DMS114 treated with DMSO at 0.1 percent for 48 hours (cell line): ENCODE measurements around the gene DRAP1.

ENCODE experiments used
- DNase-seq: peaks from one replicate; lab custom pipeline; 2025; ENCODE audit not compliant: unreplicated experiment; lab: John Stamatoyannopoulos, UW

Gene DRAP1

DNA sequence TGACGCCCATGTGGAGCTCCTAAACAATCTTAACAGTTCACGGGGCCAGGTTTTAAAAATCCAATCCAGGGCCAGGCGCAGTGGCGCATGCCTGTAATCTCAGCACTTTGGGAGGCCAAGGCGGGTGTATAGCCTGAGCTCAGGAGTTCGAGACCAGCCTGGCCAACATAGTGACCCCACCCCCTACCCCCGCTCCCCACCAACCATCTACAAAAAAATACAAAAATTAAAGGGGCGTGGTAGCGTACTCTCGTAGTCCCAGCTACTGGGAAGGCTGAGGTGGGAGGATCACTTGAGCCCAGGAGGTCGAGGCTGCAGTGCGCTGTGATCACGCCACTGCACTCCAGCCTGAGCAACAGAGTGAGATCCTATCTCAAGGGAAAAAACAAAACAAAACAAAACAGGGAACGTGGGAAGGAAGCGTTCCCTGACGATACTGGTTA is 41.6 kb downstream of the DRAP1 start:
- DNase-seq: no peak

DNA sequence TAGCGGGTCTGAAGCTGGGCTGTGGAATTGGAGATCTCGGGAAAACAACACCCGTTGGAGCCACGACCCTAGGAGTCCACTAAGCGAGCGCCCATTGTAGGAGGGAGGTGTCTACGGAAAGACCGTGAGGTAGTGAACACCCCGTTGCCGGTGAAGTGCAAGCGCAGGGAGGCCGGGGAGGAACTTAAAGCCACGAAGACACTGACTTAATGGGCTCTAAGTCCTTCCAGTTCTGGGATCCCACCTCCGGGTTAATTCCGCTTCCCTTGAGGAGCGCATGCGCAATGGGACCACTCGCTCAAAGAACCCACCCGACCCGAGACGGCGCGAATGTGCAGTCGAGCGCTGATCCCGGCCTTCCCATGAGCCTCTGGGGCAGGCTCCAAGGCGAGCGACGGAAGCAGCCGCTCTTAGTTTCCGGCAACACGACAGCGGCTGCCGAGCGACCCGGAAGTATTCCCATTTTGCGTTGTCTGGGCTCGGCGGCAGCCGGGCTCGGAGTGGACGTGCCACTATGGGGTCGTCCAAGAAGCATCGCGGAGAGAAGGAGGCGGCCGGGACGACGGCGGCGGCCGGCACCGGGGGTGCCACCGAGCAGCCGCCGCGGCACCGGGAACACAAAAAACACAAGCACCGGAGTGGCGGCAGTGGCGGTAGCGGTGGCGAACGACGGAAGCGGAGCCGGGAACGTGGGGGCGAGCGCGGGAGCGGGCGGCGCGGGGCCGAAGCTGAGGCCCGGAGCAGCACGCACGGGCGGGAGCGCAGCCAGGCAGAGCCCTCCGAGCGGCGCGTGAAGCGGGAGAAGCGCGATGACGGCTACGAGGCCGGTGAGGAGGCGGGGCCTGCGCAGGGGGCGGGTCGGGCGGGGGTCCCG is 42.3 kb downstream of the DRAP1 start, which contains the start of gene SART1:
SART1 (plus strand) TSS at position 468 of the 874 bp plus-strand sequence; CDS start at position 515, 47 bp downstream.
- DNase-seq: peak; percentile 96

DNA sequence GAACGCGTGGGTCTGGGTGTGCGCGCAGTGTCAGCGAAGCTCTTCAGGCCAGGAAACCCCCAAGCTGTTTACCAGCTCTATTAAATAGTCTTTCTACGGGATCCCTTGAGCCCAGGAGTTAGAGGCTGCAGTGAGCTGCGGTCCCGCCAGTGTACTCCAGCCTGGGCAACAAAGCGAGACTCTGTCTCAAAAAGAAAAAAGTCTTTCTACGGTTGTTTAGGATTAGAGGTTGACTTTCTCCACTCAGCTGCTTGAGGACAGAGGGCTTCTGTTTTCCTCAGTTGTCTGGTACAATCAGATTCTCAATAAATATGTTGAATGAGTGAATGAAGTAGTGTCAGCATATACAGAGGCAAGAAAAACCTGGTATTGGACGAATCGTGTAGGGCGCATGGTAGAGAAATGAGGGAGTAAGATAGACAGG is 42.9 kb downstream of the DRAP1 start:
- DNase-seq: no peak

DNA sequence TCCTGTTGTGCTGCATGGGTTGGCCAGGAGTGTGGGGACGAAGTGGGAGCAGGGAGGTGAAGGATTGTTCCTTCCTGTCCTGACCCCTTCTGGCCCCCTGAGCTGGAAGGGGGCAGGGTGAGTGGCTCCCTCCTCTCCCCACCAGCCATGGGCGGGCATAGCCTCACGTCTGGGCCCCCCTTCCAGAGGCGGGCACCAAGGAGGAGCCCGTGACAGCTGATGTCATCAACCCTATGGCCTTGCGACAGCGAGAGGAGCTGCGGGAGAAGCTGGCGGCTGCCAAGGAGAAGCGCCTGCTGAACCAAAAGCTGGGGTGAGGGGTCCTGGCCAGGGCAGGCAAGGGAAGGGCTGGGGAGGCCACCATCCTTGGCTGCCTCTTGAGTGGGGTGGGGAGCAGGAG is 45.7 kb downstream of the DRAP1 start:
- no peak for DNase-seq

DNA sequence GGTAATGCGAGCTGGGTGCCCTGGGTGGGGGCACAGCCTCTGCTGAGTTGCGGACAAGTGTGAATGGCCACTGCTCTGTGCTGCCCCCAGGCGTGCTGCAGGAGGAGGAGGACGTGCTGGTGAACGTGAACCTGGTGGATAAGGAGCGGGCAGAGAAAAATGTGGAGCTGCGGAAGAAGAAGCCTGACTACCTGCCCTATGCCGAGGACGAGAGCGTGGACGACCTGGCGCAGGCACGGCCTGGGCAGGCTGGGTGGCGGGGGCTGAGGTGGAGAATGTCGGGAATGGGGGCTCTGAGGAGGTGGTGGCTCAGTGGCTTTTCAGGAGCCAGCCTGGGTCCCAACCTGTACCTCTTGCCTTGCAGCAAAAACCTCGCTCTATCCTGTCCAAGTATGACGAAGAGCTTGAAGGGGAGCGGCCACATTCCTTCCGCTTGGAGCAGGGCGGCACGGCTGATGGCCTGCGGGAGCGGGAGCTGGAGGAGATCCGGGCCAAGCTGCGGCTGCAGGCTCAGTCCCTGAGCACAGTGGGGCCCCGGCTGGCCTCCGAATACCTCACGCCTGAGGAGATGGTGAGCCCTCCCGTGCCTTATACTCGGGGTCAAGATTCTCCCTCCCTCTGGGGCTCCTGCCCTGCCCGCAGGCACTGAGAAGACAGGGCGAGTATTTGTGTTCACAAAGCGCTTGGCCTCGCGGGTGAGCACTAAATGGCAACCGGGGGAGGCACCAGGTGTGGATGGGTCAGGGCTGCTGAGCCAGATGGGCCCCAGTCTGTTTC is 46.9 kb downstream of the DRAP1 start:
- DNase-seq: no peak

DNA sequence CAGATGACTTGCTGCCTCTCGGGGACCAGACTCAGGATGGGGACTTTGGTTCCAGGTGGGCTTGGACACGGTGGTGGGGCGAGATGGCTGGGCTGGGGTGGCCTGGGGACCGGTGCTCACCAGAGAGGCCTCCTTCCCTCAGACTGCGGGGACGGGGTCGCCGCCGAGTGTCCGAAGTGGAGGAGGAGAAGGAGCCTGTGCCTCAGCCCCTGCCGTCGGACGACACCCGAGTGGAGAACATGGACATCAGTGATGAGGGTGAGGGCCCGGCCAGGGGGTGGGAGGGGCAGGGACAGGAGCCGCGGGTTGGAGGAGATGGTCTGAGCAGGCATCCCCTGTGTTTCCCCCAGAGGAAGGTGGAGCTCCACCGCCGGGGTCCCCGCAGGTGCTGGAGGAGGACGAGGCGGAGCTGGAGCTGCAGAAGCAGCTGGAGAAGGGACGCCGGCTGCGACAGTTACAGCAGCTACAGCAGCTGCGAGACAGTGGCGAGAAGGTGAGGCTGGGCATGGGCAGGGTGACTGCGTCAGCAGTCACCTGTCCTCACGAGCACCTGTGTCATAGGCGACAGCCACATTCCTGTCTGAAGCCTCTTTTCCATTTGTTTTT is 48.2 kb downstream of the DRAP1 start:
- DNase-seq: no peak

DNA sequence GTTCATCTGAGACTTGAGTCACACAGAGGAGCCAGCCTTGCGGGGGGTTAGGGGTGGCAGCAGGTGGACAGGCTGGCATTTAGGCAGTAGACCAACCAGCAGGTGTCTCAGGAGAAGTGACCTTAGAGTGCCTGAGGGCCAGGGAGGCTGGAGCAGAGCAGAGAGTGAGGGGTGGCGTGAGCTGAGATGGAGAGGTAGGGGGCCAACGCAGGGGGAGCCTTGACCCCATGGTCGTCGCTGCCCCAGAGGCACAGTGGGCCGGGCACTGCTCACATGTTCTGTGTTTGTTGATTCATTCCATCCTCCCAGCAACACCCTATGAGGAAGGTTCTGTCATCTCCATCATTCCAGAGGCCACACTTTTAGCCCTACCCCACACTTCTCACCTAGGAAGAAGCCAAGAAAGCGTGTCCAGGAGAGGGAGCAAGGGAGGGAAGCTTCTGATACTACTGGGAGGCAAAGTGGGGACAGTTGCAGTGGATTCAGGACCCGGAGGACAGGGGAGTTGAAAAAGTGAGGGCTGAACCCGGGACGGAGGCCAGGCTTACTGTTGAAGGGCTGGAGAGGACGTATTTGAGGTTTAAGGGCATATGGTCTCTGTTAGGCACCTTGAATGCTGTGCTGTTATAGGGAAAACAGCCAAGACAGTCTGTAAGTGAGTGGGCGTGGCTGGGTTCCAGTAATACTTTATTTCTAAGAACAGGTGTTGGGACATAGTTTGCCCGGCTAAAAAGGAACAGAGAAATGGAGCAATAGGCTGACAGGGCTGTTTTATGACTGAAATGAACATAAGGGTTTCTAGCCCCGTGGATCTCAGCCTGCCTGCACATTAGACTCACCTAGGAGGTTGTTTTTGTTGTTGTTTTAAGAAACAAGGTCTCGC is 49.6 kb downstream of the DRAP1 start:
- no peak for DNase-seq
